HG03520 (cell line): ENCODE measurements around the gene KRT78.

Experiments
- ATAC-seq: cut with Tn5 transposase; IDR thresholded peaks from one replicate; pipeline ENCODE4 v1.9.1; 2021; ENCODE audit warnings: mild to moderate bottlenecking, moderate library complexity; ENCODE audit not compliant: unreplicated experiment

The KRT78 gene

DNA sequence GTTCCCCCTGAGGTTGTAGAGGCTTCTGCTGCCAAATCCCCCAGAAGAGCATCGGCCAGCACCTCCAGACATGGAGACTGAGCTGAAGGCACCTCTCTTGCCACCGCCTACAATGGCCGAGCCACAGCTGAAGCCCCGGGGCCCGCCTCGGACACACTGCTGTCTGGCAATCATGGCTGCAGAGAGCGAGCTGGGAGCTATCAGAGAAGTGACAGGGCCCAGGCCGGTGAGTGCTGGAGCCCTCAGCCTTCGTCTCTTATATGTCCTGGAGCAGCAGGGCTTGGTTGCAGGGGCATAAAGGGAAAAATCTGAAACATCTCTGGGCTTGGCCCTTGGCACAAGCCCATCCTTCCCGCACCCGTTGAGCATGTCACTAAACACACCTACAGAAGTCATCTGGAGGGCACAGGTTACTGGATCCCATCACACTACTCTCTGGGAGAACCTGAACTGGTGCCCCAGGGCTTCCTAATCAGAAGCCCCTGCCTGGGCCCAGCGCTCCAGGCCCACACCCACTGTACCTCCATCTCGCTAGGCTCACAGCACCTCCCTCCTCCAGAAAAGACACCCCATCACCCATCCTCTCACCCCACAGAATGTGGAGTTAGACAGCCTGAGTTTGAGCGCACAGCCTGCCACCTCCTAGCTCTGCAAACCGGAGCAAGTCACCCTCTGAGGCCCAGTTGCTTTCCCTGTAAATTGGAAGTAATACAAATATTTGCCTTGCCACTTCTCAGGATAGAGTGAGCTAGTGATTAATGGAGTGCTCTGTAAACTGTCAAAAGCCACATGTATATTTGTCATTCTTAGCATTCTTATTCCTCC, 34.7 kb downstream of the KRT78 start, which contains the start of gene KRT4:
Gene KRT4 (minus strand): TSS at position 232 of the 825 bp plus-strand sequence. CDS start 58 bp downstream, at position 174.
- ATAC-seq, result no peak

DNA sequence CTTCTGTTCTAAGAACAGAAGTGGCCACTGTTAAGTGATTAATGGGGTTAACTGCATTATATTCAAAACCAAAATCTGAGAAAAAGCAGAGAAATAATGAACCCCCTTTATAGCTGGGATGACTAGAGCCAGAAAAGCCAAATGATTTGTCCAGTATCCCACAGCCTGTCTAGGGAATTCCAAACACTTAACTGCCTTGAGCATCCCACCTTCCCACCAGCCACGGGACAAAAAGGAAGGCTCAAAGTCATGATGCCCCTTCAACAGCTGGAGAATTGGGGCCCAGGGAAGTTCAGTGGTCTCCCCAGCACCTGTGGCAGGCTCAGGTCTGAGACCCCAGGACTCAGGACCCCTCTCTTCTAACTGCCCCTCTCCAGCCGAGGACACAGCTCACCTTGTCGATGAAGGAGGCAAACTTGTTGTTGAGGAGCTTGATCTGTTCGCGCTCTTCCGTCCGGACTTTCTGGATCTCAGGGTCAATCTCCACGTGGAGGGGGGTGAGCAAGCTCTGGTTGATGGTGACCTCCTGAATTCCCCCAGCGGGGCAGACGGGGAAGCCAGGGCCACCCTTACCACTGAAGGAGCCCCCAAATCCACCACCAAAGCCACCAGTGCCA, 35.5 kb downstream of the KRT78 start:
- no peak for ATAC-seq

DNA sequence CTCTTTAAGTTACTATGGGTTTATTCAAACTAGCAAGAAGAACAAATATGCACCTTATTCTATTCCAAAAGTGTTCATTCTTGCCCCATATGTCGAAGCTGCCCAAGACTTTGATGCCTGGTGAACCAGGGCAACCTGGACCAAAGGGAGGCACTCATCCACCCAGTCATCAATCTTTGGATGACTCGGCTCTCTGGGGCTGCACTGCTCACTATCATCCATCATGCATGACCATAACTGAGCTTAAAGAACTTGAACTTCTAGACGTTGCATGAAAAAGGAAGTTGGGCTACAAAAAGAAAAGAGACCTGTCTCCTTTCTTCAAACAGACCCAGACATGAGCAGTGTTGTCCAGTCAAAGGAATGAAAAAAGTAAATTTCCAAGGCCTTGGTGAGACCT, 36.0 kb downstream of the KRT78 start:
- no peak for ATAC-seq

DNA sequence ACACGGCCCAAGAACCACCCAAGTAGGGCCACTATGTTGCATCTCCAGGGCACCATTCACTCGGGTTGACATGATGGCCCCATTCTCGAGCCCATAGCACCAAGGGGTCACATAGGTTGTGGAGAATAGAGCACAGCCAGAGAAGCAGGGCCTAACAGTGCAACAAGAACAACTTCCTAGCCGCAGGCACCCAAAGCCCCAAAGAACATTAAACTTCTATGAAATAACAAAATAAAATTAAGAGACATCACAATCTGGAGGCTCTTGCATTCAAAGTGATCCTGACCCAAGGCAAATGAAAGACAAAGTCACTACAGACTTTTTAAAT, 36.8 kb downstream of the KRT78 start:
- ATAC-seq, result no peak

DNA sequence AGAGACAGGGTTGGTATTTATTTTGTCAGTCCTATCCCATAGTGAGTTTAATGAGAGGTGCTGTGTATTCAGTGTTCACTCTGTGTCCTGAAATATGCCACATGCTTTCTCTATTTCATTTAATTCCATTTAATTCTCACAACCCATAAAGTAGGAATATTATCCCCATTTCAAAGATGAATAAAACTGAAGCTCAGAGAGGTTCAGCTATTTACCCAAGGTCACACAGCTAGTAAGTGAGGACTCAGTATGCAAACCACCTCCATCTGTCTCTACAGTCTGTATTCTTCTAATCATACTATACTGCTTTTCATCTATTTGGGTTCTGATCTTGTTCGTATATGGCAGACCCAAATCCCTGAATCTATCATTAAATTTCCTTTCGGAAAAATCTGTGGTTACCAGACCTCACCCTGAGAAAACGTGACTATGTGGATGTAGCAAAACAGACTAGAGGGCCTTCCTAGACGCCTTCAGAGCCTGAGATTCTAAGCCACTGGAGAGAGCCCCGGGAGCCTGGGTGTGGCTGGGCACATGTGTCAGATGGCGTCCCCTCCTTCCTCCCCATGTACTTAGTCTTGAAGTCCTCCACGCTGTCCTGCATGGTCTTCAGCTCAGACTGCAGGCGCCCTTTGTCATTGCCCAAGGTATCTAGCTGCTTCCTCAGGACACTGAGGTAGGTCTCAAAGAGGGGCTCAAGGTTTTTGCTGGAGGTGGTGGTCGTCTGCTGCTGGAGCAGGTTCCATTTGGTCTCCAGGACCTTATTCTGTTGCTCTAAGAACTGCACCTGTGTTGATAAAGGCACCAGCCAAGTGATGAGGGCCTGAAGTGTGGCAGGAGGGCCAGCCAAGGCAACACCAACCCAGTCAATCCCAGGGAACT, 37.4 kb downstream of the KRT78 start:
- ATAC-seq, result no peak

DNA sequence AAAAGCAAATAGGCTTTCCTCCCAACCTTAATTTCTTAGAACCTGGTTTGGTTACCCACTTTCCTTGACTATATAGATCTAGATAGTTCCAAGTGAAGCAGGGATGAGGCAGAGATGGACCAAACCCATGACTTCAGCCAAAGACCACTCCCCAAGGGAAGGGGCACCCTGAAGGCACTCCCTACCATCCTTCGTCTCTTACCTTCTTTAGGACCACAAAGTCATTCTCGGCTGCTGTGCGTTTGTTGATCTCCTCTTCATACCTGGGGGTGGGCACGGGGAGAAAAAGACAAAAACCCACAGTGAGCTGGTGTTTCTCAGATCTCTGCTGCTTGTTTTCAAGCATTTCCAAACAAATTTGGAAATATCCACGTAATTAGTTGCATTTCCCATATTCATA, 38.2 kb downstream of the KRT78 start:
- no peak for ATAC-seq

DNA sequence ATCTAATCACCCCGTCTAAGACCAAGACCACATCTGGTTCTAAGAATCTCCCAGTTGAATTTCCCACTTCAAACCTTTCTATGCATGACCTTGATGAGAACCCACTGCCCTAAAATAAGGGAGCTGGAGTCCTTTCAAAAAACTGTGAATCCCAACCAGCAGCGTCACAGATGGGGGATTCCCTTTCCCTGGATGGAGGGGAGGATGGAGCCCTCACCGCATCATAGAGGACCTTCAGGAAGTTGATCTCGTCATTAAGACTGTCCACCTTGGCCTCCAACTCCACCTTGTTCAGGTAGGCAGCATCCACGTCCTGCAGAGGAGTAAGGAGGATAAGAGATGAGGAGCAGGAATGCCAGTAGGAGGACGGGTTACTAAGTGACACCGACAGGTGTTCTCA, 39.6 kb downstream of the KRT78 start:
- no peak for ATAC-seq

DNA sequence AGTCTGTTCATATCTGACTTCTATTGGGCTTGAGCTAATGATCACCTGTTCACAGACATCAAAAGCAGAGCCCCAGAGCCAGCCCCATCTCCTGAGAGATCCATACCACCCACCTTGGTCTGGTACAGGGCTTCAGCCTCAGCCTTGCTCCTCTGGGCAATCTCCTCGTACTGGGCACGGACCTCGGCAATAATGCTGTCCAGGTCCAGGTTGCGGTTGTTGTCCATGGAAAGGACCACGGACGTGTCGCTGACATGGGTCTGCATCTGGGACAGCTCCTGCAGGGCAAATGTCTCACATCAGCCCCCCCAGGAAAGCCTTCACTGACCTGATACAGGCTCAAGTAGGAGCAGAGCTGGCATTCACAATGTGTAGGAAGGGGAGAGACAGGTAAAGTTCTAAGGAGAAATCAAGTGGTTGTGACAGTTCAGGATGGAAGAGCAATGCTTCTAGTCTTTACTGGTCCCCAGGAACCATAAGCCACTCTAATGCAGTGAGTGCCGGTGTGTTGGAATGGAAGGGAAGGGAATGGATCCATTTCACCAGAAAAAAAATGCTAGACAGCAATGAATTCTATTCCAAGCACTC, 40.1 kb downstream of the KRT78 start:
- no peak for ATAC-seq

DNA sequence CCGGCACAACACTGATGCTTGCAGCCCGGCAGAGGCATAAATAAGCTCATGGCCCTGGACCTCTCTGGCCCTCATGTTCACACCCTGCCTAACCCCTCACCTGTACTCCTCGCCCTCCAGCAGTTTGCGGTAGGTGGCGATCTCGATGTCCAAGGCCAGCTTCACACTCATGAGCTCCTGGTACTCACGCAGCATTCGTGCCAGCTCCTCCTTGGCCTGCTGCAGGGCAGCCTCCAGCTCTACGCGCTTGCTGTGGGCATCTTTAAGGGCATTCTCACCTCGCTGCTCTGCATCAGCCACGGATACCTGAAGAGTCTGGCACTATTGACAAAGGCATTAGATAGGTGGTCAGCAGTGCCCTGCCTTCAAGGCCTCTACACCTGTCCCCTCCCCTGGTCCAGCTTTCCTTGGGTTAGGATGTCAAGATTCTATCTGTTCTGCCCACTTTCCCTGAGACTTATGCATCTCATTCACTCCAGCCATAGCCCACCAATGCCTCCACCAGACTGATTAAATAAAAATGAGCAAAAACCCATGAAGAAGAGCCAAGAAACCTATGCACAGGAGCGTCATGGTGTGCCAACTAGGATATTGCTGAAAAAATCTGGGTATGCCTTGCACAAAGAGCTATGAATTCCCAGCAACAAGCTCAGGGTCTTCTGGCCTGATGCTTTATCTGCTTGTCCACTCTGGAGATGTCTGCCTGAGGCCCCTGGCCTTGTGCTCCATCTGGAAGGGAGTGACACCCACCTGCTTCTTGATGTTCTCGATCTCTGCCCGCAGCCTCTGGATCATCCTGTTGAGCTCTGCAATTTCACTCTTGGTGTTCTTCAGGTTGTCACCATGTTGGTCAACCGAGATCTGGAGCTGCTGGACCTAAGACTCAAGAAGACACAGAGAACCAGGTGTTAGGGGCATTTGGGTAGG, 41.0 kb downstream of the KRT78 start:
- no peak for ATAC-seq

DNA sequence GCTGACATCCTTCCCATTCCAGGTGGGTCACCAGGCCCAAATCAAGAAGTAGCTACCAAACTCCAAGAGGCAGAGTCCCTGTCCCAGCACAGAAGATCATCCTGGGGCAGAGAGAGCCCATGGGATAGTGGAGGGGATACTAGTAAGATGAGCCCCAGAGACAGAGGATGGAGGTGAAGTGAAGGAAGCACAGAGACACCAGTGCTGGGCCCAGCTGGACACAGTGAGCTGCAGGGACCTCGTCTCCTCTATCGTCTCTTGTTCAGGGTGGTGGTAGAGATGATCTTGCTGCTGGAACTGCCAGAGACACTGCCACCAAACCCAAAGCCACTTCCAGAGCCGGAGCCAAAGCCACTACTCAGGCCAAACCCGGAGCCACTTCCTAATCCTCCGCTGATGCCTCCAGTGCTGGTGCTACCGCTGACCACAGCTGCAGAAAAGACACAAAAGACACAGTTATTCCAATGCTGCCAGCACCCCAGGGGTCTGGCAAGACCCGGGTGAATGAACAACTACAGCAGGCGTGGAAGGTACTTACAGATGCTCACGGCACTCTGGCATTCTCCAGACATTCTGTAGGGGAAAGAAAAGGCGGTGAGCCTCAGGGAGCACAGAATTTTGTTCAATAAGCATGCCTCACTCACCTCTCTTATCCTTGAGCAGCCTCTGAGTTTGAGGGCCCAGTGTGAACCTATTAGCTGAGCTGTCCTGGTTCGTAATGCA, 41.8 kb downstream of the KRT78 start:
- ATAC-seq, result no peak

DNA sequence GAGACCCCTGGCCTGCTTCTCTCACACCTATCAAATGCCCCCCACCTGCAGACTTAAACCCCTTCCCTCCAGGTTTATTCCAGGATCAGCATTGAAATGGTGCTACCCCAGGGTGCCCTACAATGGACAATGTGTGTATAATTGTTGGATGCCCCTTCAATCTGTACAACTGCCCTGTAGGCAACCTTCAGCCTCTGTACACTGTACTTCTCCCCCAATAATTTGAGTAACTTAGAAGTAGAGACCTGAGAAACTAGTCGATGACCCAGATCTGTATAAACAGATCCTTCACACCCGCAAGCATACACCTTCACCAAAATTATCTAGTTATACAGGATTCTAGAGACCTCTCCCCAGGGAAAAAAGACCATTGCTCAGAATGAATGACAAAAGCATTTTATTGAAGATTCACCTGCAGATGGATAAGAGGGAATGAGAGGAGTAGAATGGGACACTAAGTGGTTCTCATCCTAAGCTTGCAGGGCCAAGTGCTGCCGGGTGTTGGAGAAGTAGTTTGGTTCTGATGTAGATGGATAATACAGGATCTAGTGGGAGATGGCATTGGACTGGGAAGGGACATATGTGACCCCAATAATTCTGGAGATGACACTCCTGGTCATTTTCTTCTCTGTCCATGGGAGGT, 42.5 kb downstream of the KRT78 start:
- ATAC-seq, result no peak

DNA sequence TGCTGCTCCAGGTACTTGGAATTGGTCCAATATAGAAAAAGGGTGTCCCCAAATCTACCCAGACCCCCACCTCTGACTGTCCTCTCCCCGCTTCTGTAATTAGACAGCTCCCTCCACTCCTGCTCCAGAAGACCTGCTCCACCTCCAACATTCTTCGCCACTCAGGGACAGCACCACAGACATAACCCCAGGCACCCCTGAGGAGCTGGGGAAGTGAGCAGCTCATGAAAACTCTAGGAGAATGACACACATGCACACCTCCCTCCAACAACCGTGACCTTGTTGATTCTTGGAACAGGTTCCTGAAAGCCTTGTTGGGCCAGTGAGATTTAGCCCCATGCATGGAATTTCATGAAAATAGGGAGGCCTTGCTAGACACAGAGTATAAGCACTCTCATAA, 43.1 kb downstream of the KRT78 start:
- no peak for ATAC-seq

DNA sequence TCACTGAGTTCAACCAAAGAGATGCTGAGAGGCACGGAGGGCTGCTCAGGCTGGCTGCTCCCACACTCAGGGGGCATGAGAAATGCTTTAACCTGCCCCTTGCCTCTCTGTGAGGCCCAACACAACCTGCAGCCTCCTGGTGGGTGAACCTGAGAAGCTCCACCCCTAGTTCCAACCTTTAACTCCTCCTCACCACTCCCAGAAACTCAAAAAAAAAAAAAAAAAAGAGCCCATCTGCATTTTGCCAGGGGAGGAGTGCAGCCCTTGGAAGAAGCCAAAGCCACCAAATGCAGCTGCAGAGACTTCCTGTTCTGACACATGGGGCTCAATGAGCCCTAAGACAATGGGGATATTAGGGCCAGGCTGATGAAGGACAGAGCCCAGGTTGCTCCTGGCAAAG, 43.8 kb downstream of the KRT78 start:
- ATAC-seq, result no peak

DNA sequence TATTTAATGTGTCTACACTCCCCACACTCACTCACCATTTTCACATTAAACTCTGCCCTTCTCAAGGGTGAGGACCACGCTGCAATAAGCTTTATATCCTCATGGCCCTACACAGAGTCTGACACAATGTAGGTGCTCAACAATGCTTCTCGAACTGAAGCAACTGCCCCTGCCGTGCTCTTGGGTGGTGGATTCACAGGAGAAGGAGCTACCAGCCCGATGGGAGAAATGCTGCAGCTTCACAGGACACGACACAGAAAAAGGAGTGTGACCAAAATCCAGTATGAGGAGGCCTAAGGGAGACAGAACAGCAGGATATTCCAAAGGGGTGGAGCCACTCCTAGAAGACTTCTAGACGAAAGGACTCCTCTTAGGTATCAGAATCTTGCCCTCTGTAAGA, 46.4 kb downstream of the KRT78 start:
- ATAC-seq, result no peak

DNA sequence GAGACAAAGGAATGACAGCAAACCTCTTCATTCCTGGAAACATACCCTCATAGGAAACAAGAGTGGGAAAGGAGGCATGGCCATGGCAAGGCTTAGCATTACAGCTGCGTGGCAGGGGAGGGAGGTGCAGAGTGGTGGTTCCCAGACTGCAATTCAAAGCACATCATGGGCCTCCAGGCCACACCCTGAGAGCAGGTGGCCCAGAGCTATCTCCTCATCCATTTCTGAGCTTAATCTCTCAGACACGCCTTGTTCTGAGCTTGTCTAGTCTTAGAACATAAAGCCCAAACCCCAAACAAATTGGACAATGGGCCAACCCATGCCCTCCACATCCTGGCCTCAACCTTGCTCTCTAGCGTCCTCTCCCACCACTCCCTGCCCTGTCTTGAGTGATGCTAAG, 47.0 kb downstream of the KRT78 start:
- ATAC-seq, result no peak

DNA sequence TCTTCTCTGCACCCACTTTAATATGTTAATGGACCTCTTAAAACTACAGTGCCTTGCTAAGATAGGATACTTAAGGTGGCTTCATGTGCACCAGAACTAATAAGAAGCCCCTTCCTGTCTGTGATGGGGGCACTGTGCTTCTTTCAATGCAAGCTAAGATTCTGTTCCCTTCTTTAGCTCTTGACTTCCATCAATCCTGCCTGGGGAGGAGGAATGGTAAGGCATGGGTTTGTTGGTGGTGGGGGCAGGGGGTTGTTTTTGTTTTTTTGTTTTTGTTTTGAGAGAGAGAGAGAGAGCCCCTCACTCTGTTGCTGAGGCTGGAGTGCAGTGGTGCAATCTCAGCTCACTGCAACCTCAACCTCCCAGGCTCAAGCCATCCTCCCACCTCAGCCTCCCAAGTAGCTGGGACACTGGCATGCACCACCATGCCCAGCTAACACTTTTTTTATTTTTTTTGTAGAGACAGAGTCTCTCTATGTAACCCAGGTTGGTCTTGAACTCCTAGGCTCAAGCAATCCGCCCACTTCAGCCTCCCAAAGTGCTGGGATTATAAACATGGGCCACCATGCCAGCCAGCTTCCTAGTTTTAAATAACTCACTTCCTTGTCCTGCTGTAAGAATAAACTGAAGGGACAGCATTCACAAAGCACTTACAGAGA, 48.4 kb downstream of the KRT78 start:
- no peak for ATAC-seq

DNA sequence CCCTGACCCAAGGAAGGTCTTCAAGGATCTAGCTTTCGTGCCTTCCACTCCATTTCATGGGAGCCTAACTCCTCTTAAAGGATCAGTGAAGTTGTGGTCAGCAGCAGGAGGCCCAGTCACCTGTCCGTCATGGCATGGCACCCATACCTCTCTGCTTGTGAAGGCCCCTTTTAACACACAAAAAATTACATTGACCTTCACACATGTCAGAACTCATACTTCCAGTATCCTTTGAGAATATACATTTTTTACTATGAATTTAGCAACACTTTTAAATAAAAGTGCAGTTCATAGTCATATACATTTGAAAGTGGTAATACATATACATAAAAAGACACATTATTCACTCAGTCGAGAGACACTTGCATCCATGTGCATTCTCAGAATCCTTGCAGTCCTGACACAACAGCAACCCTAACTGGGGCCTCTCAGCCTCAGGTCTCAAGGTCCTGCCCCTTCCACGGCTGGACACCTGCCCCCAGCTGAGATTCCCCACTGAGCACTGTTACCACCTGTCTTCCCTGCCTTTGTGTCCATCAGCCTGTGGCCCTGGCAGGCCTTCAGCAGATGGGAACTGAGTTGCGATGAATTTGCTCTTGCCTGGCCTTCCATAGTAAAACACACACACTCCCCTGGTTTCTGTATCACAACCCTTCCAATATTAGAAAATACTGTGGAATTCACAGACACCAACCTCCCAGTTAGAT, 49.1 kb downstream of the KRT78 start:
- no peak for ATAC-seq
